MCF 10A (cell line): ENCODE data around the gene SIGLEC1. TPM values are rescaled to one million over a fixed set of nuclear protein-coding genes. Genes with fewer than 3 reads are reported as not detected.

ENCODE experiments used
- BruUV-seq: library from RNA; stranded (reverse); fragments of 400-500 nt; replicated peaks from 2 replicates; lab custom pipeline; 2021; lab: Mats Ljungman, UMichigan
- CTCF ChIA-PET: fragments of 300-600 bp; sonication (Branson Sonifier 250); formaldehyde crosslinking; extraction: SDS; loops from one replicate; lab custom pipeline; 2021; ENCODE audit warnings: antibody characterized with exemption, inconsistent platforms; lab: Yijun Ruan, JAX
- POLR2A ChIA-PET: fragments of 300-600, 350-650 bp; sonication (Branson Sonifier 250); formaldehyde crosslinking; extraction: SDS; loops from one replicate; lab custom pipeline; 2020; ENCODE audit warnings: antibody characterized with exemption, inconsistent platforms; lab: Yijun Ruan, JAX
- DNase-seq: peaks from one replicate; pipeline ENCODE4 v3.0.0-alpha.2; 2018; ENCODE audit not compliant: unreplicated experiment
- H3K27ac Mint-ChIP-seq: one replicate; pipeline ENCODE4 v1.8.0; 2022; ENCODE audit warnings: mild to moderate bottlenecking, low read depth, mixed read lengths; ENCODE audit not compliant: unreplicated experiment
- H3K27me3 Mint-ChIP-seq: one replicate; pipeline ENCODE4 v1.8.0; 2022; ENCODE audit warnings: mixed read lengths; ENCODE audit not compliant: insufficient read depth, unreplicated experiment
- H3K36me3 Mint-ChIP-seq: one replicate; pipeline ENCODE4 v1.8.0; 2022; ENCODE audit warnings: mild to moderate bottlenecking, moderate library complexity, mixed read lengths; ENCODE audit not compliant: insufficient read depth, unreplicated experiment
- H3K4me1 Mint-ChIP-seq: one replicate; pipeline ENCODE4 v1.8.0; 2022; ENCODE audit warnings: mixed read lengths; ENCODE audit not compliant: insufficient read depth, unreplicated experiment
- H3K4me3 Mint-ChIP-seq: one replicate; pipeline ENCODE4 v1.8.0; 2022; ENCODE audit warnings: mild to moderate bottlenecking, moderate library complexity, mixed read lengths; ENCODE audit not compliant: unreplicated experiment
- H3K9me3 Mint-ChIP-seq: one replicate; pipeline ENCODE4 v1.8.0; 2022; ENCODE audit warnings: mixed read lengths; ENCODE audit not compliant: unreplicated experiment
- intact Hi-C: fragments of 100-400 bp; cut with micrococcal nuclease; formaldehyde crosslinking; loops from 2 replicates; pipeline ENCODE4 v1.14.1; 2022
- total RNA-seq: library from RNA; stranded (reverse); gene quantifications from 2 replicates; pipeline ENCODE4 v1.2.3, GENCODE V29; 2022
- TF ChIP-seq, protein P1 (sequence below): fragments of 200-600 bp; IDR thresholded peaks from one replicate; pipeline ENCODE4 v1.8.0; 2022; ENCODE audit warnings: antibody characterized with exemption, mild to moderate bottlenecking; ENCODE audit not compliant: unreplicated experiment

Gene SIGLEC1
- total RNA-seq, 1 experiment from 2014 or later: not detected

DNA sequence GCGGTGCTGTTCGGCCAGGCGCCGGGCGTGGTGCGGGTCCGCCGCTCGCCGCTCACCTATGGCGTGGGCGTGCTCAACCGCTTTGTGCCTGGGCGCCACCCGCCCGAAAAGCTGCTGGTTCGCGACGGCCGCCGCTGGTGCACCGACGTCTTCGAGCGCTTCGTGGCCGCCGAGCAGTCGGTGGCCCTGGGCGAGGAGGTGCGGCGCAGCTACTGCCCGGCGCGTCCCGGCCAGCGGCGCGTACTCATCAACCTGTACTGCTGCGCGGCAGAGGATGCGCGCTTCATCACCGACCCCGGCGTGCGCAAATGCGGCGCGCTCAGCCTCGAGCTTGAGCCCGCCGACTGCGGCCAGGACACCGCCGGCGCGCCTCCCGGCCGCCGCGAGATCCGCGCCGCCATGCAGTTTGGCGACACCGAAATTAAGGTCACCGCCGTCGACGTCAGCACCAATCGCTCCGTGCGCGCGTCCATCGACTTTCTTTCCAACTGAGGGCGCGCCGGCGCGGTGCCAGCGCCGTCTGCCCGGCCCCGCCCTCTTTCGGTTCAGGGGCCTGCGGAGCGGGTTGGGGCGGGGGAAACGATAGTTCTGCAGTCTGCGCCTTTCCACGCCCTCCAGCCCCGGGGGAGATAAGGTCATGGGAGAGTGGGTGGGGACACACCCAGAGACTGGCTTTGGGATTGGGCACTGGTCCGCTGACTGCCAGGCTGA lies 39.4 kb upstream of the SIGLEC1 start:
- Mint-ChIP-seq H3K36me3 (peaks cover 7% of the 10 kb centered on the region), H3K4me3 (no peak overlapping the region), H3K9me3 (no peaks in the 10 kb centered on the region), H3K27me3 (no peaks in the 10 kb centered on the region), H3K4me1 (no peaks in the 10 kb centered on the region), H3K27ac (no peak overlapping the region)
- intact Hi-C loops: no loop called here
- CTCF ChIA-PET: interaction anchor here (0.6 to 5.7 kb wide), 16 partner anchors 9 to 115 kb away, joined by 3 to 65 read pairs (median 6); partner anchors contain the start of genes ADISSP and SPEF1
- BruUV-seq: no TSS peak
- DNase-seq: no peak
- POLR2A ChIA-PET: interaction anchor here (1.0 to 1.1 kb wide), 2 partner anchors 14 to 17 kb away, joined by 3 read pairs; no protein-coding TSS in a partner anchor
- TF ChIP-seq, protein P1, sequence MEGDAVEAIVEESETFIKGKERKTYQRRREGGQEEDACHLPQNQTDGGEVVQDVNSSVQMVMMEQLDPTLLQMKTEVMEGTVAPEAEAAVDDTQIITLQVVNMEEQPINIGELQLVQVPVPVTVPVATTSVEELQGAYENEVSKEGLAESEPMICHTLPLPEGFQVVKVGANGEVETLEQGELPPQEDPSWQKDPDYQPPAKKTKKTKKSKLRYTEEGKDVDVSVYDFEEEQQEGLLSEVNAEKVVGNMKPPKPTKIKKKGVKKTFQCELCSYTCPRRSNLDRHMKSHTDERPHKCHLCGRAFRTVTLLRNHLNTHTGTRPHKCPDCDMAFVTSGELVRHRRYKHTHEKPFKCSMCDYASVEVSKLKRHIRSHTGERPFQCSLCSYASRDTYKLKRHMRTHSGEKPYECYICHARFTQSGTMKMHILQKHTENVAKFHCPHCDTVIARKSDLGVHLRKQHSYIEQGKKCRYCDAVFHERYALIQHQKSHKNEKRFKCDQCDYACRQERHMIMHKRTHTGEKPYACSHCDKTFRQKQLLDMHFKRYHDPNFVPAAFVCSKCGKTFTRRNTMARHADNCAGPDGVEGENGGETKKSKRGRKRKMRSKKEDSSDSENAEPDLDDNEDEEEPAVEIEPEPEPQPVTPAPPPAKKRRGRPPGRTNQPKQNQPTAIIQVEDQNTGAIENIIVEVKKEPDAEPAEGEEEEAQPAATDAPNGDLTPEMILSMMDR: no peak

DNA sequence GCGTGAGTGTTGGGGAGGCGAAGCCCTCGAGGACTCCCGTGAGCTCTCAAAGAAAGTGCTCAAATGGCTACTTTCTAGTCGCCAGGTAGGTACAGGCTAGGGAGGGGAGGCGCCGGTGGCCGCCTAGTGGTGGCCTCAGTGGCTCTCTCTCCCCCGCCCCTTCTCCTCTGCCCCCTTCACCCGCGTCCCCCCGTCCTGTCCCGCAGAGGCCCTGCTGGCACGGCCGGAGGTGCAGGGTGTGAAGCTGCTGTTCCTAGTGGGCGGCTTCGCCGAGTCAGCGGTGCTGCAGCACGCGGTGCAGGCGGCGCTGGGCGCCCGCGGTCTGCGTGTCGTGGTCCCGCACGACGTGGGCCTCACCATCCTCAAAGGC lies 38.9 kb upstream of the SIGLEC1 start:
- no peak for DNase-seq
- BruUV-seq: no TSS peak
- ChIA-PET CTCF (interaction anchor here (0.6 to 1.7 kb wide), 16 partner anchors 9 to 1159 kb away, joined by 3 to 18 read pairs (median 4); partner anchors contain the start of genes ADISSP and SPEF1), POLR2A (interaction anchor here (1.0 kb wide), 1 partner anchor 17 kb away, joined by 3 read pairs; no protein-coding TSS in a partner anchor)
- intact Hi-C loops: no loop called here
- no peaks in the 10 kb centered on the region for H3K27me3 Mint-ChIP-seq
- no peaks in the 10 kb centered on the region for H3K9me3 Mint-ChIP-seq
- TF ChIP-seq, protein P1: no peak
- H3K36me3 Mint-ChIP-seq: peaks cover 7% of the 10 kb centered on the region
- no peak overlapping the region for H3K27ac Mint-ChIP-seq
- no peak overlapping the region for H3K4me3 Mint-ChIP-seq
- no peaks in the 10 kb centered on the region for H3K4me1 Mint-ChIP-seq

DNA sequence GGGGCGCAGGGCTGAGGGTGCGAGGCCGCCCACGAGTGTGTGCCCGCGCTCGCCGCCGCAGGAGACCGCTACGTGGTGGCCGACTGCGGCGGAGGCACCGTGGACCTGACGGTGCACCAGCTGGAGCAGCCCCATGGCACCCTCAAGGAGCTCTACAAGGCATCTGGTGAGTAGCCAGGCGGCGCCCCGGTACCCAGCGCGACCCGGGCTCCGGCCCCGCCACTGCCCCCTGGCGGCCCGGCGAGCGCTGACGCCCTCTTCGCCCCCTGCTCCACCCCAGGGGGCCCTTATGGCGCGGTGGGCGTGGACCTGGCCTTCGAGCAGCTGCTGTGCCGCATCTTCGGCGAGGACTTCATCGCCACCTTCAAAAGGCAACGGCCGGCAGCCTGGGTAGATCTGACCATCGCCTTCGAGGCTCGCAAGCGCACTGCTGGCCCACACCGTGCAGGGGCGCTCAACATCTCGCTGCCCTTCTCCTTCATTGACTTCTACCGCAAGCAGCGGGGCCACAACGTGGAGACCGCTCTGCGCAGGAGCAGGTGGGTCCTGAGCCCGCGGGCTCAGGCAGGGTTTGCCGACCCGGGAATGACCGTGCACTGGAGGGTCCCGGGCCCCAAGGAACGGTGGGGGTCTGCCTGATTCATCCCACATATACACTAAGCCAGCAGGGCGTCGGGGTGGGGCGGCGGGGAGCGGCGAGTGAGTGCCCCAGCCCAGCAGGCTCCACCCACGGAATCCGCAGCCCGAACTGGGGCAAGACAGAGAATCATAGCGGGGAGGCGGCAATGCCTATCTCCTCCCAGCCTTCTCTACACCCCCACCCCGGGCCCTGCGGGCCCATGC lies 37.5 kb upstream of the SIGLEC1 start:
- Mint-ChIP-seq H3K4me1 (no peaks in the 10 kb centered on the region), H3K36me3 (peaks cover 7% of the 10 kb centered on the region), H3K9me3 (no peaks in the 10 kb centered on the region), H3K27ac (no peak overlapping the region), H3K27me3 (peaks cover under 1% of the 10 kb centered on the region), H3K4me3 (no peak overlapping the region)
- DNase-seq: no peak
- no TSS peak for BruUV-seq
- TF ChIP-seq, protein P1: peak; percentile 74
- POLR2A ChIA-PET: interaction anchor here (0.9 kb wide), 1 partner anchor 541 kb away, joined by 3 read pairs; the partner anchor contains the start of gene ITPA
- intact Hi-C loops: loop anchor here (2.0 kb wide), 1 partner anchor 33 kb away; no protein-coding TSS in a partner anchor
- CTCF ChIA-PET: interaction anchor here (0.5 to 1.8 kb wide), 12 partner anchors 8 to 429 kb away, joined by 3 to 18 read pairs (median 4); partner anchors contain the start of gene ADISSP
